GM12801 (cell line): ENCODE results near the gene PEX14.

Experiments used
- TF ChIP-seq, protein P1 (sequence below): IDR thresholded peaks from one replicate; pipeline ENCODE4 v1.5.1; 2011; ENCODE audit warnings: control low read depth; ENCODE audit not compliant: insufficient read length; ENCODE audit errors: extremely low read depth

PEX14 gene

DNA sequence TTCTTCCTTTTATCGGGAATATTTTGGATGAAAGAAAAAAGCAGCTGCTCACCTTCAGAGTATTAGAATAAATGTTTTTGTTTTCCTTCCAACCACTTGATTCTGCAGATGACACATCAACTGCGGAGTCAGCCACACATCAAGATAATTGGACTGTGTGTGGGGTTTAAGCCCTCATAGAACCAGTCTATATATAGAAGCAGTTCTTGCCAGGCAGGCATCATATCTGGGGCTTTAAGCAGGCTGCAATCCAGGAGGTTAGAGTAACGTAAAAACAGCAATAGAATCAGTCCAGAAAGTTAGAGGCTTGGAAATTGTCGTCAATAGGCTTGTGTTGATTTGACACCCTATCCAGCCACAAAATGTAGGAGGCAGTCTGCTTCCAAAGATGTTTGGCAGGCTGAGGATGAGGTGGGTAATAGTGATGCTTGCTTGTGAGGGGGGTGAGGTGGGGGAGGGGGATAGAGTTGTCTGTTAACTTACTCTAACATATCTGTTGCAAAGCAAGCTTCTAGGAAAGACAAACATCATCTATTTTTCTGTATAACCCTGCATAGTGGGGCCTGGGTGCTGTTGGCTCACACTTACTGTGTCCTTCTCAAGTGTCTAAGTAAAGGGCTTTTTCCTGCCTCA lies 64.8 kb downstream of the PEX14 start:
- TF ChIP-seq, protein P1, sequence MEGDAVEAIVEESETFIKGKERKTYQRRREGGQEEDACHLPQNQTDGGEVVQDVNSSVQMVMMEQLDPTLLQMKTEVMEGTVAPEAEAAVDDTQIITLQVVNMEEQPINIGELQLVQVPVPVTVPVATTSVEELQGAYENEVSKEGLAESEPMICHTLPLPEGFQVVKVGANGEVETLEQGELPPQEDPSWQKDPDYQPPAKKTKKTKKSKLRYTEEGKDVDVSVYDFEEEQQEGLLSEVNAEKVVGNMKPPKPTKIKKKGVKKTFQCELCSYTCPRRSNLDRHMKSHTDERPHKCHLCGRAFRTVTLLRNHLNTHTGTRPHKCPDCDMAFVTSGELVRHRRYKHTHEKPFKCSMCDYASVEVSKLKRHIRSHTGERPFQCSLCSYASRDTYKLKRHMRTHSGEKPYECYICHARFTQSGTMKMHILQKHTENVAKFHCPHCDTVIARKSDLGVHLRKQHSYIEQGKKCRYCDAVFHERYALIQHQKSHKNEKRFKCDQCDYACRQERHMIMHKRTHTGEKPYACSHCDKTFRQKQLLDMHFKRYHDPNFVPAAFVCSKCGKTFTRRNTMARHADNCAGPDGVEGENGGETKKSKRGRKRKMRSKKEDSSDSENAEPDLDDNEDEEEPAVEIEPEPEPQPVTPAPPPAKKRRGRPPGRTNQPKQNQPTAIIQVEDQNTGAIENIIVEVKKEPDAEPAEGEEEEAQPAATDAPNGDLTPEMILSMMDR, result no peak

DNA sequence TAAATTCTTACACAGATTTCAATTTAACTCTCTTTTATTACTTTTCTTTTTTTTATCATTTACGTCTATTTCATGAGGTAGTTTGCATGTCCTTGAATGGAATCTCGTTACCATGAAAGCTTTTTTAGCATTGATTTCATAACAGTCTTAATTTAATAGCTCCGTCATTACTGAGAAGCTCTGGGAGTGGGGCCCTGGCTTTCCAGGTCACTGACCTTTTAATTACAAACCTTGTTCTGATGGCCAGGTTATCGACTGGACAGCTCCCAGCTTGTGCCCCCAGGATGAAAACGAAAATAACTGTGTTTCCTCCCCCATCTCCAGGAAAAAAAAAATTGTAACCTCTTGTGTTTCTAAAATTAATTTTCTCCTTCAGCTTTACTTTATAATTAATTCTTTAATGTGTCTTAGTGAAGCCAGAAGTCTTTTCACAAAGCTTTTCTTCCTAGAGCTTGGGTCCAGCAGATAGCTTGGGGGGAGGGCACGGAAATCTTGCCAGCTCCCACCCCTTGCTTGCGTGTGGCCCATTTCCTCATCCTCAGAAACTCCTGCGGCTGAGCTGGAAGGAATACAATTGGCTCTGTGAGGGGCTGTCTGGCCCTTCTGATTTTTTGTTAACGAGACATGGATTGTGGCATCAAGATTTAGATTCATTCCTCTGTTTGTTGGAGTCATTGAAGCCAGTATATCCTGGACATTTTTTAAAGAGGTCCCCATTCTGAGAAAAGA lies 65.7 kb downstream of the PEX14 start:
- TF ChIP-seq, protein P1, result no peak

DNA sequence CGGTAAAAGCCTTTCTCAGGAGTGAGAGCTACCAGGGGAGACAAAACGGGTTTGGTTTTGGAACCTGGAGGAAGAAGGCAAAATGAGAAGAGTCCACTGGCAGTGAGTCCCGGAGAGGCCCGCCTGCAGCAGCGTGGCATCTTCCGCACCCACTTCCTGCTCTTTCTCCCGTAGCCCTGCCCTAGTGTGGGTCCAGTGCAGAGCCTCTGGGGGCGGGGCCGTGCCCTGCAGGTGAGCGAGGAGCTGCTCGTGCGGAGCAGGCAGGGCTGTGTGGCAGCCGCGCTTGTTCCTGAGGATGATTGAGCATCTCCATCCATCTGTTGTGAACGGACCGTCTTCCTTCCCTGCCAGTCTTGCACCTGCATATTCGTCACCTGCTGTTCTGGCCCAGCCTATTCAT lies 66.5 kb downstream of the PEX14 start:
- TF ChIP-seq, protein P1, result no peak

DNA sequence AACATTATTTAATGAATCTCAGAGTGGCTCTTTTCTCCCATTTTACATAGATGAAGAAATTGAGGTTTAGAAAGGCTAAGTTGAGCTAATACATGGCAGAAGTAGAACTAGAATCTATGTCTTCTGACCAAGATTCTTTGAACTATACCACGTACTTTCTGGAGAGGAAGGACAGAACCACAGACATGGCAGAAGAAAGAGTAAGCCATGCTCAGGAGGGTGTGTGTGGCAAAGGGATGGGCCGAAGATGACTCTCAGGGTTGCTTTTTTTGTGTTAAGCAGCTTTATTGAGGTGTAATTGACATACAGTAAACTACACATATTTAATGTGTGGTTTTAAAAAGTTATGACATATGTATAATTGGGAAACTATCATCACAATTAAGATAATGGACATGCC lies 69.5 kb downstream of the PEX14 start:
- TF ChIP-seq, protein P1, result no peak

DNA sequence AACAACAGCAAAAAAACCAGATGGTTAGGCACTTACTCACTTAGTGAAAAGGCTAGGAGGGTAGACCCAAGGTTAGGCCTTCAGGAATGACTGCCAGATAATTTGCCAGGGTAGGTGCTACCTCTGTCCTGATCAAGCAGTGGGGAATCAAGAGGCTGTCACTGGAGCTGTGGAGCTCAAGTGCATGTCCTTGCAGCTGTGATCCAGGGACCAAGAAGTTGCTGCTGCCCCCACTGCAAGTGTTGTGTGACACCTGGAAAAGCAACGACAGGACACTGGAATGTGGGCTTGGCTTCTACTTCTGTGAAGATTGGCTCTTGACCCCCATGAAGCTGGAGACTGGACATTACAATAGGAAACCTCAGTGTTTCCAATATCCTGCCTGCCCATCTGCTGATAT lies 72.1 kb downstream of the PEX14 start:
- TF ChIP-seq, protein P1, result no peak

DNA sequence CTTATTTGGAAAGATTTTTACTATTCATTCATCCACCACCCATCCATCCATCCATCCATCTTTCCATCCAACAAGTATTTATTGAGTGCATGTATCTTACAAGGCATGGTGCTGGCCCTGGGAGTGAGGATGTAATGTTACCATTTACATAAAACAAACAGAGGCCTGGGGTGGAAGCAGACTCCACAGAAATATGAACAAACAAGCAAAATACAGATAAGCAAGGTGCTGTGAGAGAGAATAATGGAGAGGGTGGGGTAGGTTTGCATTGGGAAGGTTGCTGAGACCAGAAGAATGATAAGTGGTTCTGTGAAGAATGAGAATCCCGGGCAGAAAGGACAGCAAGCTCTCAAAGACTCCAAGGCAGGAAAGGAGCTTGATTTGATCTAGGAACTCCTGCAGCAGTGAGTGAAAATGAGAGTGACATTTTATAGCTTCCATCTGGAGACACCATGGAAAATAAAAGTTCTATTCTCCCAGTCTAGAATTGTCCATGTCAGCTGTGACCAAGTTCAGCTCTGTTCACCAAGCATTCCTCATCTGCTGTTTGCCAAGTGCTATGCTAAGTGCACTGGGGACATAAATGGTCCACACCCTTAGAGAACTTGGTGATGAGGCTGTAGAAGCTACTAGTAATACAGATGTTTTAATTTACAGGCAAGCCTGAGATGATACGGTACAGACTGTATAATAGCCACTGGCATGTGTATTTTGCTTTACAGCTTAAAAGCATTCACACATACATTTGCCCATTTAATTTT lies 75.3 kb downstream of the PEX14 start:
- TF ChIP-seq, protein P1, result no peak

DNA sequence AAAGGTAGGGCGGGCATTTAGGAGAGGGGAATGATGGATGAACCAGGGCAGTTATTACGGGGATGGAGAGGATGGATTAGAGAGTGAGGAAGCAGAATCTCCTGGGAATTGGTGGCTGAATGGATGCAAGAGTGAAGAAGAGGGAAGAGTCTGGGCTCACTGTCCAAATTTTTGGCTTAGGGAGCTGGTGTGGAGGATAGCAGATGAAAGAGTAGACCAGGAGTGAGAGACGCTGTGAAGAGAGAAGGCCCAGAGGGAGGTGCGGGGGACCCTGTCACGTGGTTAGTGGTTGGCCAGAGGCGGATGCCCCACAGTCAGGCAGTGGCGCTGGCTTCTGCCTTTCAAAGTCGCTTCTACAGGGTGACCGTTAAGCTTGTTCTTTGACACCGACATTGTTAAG lies 78.4 kb downstream of the PEX14 start:
- TF ChIP-seq, protein P1, result no peak
